RWPE1 (cell line): ENCODE data around the gene OR9Q1.

Source experiments
- CTCF ChIA-PET: fragments of 350-600 bp; sonication (Branson Sonifier 250); formaldehyde crosslinking; extraction: SDS; loops from one replicate; lab custom pipeline; 2021; lab: Yijun Ruan, JAX
- POLR2A ChIA-PET: fragments of 400-600 bp; formaldehyde crosslinking; extraction: SDS; loops from one replicate; lab custom pipeline; 2020; ENCODE audit warnings: antibody characterized with exemption; ENCODE audit not compliant: low non-redundant PET; lab: Yijun Ruan, JAX
- DNase-seq: peaks from one replicate; pipeline ENCODE4 v3.0.0; 2012; ENCODE audit warnings: low spot score
- H3K27ac ChIP-seq: fragments of 450-650 bp; 2 replicates; pipeline ENCODE4 v1.5.1; 2017
- CTCF ChIP-seq: fragments of 450-650 bp; conservative IDR thresholded peaks from 2 replicates; pipeline ENCODE4 v1.5.1; 2017; ENCODE audit warnings: low read depth, mild to moderate bottlenecking

Gene OR9Q1

GRCh38 chr11:58134151-58134550 lies 110.5 kb downstream of the OR9Q1 start:
- no peak overlapping the region for H3K27ac ChIP-seq
- ChIA-PET POLR2A (no interaction called here), CTCF (no interaction called here)
- no peak for TF ChIP-seq CTCF
- no peak for DNase-seq

- no peak for DNase-seq
- ChIA-PET POLR2A (no interaction called here), CTCF (no interaction called here)
- no peak overlapping the region for H3K27ac ChIP-seq
- TF ChIP-seq CTCF: no peak
Observed at GRCh38 chr11:58135171-58135570, 111.5 kb downstream of the OR9Q1 start.

GRCh38 chr11:58142761-58143160 lies 119.1 kb downstream of the OR9Q1 start:
- CTCF ChIA-PET: no interaction called here
- no peak for DNase-seq
- TF ChIP-seq CTCF: no peak
- no peak overlapping the region for H3K27ac ChIP-seq
- POLR2A ChIA-PET: no interaction called here

- no peak overlapping the region for H3K27ac ChIP-seq
- ChIA-PET CTCF (no interaction called here), POLR2A (no interaction called here)
- no peak for TF ChIP-seq CTCF
- no peak for DNase-seq
Observed at GRCh38 chr11:58152781-58153180, 129.1 kb downstream of the OR9Q1 start.

- TF ChIP-seq CTCF: no peak
- ChIA-PET POLR2A (no interaction called here), CTCF (no interaction called here)
- no peak overlapping the region for H3K27ac ChIP-seq
- no peak for DNase-seq
Observed at GRCh38 chr11:58164389-58164788, 140.7 kb downstream of the OR9Q1 start.

GRCh38 chr11:58164990-58165389 lies 141.3 kb downstream of the OR9Q1 start:
- CTCF ChIA-PET: no interaction called here
- TF ChIP-seq CTCF: no peak
- POLR2A ChIA-PET: no interaction called here
- no peak for DNase-seq
- no peak overlapping the region for H3K27ac ChIP-seq

GRCh38 chr11:58165504-58166106 lies 141.9 kb downstream of the OR9Q1 start:
- POLR2A ChIA-PET: no interaction called here

More at GRCh38 chr11:58165504-58166106, 141.9 kb downstream of the OR9Q1 start:
- no peak for TF ChIP-seq CTCF
- DNase-seq: no peak
- H3K27ac ChIP-seq: no peak overlapping the region
- CTCF ChIA-PET: no interaction called here
